ENCODE results near the gene TRAPPC8.

TRAPPC8 gene

DNA sequence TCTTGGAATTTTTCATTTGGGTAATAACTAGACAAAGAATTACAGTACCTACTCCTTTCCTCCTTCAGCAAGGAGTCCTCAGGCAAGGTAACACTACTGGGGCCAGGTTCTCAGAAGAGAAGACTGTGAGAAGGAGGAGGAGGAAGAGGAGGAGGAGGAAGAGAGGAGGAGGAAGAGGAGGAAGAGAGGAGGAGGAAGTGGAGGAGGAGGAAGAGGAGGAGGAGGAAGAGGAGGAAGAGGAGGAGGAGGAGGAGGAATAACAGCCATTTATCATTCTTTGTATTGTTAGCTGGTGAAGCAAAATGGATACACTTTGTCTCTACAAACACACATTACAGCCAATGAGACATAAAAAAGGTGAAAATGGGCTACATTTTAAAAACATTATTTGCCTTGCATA lies 149.4 kb downstream of the TRAPPC8 start:
- no peak for DNase-seq (ENCODE audit: low spot score)

GRCh38 chr18:31792580-31792911 lies 150.4 kb downstream of the TRAPPC8 start:
- no peak for DNase-seq (ENCODE audit: low spot score)

GRCh38 chr18:31791817-31792579 lies 150.9 kb downstream of the TRAPPC8 start:
- peak; percentile 12 for DNase-seq (ENCODE audit: low spot score)

GRCh38 chr18:31789409-31789808 lies 153.5 kb downstream of the TRAPPC8 start:
- DNase-seq (ENCODE audit: low spot score) = no peak

DNA sequence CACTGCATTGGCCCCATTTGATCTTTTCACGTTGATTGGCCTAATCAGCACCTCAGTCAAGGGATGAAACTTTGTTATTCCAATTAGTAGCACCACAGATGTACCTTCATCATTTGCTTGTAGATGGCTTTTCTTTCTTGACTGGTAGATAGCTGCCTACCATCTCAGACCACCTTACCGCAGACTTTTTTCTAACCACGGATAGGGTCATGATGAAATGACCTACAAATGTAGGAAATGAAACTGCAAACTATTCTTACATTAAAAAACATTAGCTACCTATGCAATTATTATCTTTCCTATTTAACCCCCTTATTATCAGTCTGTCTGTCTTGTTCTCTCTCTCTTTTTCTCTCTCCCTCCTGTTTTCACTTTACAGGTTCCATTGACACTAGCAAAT lies 159.9 kb downstream of the TRAPPC8 start:
- no peak for DNase-seq (ENCODE audit: low spot score)
